ENCODE results near the gene DDX27. TPM values are rescaled to one million over a fixed set of nuclear protein-coding genes. Genes with fewer than 3 reads are reported as not detected.

Gene DDX27
- total and polyA plus RNA-seq, 2 of the 13 experiments (the other 11 are each of a cell fraction or from before 2014, with no cell fraction given): 42.6 to 72.8 TPM

DNA sequence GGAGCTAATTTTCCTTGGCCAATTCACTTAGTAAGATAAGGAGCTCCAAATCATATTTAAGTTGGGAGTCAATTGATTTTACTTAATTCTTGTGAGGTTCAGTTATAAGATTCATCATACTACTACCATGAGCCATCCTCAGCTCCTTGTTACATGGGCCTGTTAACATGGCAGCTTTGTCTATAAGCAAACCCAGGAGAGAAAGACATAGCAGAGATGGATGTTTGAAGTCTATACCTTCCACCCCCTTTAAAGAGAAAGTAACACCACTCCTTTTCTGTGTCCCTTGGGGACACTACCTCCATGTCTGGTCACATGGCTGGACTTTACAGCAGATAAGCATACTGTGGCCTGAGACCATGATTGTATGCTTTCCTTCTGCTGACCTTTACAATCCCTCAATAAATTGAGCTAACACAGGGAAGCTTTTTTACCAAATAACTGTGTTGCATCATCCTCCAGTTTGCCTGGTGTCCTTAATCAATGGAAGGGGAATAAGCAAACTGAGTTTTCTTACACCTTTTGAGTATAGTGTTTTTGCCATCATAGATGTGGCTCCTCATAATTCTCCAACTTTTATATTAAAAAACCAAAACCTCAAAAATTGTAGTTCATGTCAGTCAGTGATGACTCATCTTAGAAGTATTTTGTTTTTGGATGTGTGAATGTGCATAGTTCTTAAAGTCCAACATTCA, 68.5 kb downstream of the DDX27 start (continued):
- TF ChIP-seq IRX3 (CRISPR knock-in tag; IDR thresholded peaks at IDR 0.05; ENCODE audit: borderline replicate concordance, low read depth): no peak
- 0 out of 2 replicates have a peak, but pooled peaks have one; percentile 34 for TF ChIP-seq LCORL (IDR thresholded peaks at IDR 0.05)
- TF ChIP-seq LCORL (CRISPR knock-in tag; IDR thresholded peaks at IDR 0.05): 0 out of 2 replicates have a peak, but pooled peaks have one; percentile 25
- no peak for TF ChIP-seq NCOA1 (CRISPR knock-in tag; IDR thresholded peaks at IDR 0.05)
- TF ChIP-seq, protein P1, sequence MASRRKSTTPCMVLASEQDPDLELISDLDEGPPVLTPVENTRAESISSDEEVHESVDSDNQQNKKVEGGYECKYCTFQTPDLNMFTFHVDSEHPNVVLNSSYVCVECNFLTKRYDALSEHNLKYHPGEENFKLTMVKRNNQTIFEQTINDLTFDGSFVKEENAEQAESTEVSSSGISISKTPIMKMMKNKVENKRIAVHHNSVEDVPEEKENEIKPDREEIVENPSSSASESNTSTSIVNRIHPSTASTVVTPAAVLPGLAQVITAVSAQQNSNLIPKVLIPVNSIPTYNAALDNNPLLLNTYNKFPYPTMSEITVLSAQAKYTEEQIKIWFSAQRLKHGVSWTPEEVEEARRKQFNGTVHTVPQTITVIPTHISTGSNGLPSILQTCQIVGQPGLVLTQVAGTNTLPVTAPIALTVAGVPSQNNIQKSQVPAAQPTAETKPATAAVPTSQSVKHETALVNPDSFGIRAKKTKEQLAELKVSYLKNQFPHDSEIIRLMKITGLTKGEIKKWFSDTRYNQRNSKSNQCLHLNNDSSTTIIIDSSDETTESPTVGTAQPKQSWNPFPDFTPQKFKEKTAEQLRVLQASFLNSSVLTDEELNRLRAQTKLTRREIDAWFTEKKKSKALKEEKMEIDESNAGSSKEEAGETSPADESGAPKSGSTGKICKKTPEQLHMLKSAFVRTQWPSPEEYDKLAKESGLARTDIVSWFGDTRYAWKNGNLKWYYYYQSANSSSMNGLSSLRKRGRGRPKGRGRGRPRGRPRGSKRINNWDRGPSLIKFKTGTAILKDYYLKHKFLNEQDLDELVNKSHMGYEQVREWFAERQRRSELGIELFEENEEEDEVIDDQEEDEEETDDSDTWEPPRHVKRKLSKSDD (CRISPR knock-in tag; IDR thresholded peaks at IDR 0.05; ENCODE audit: low read depth): no peak
- TF ChIP-seq ZNF776 (CRISPR knock-in tag; IDR thresholded peaks at IDR 0.05): no peak
- TF ChIP-seq ZNF160 (CRISPR knock-in tag; IDR thresholded peaks at IDR 0.05): no peak
- TF ChIP-seq ZNF274 (CRISPR knock-in tag; IDR thresholded peaks at IDR 0.05): no peak
- TF ChIP-seq, protein P2, sequence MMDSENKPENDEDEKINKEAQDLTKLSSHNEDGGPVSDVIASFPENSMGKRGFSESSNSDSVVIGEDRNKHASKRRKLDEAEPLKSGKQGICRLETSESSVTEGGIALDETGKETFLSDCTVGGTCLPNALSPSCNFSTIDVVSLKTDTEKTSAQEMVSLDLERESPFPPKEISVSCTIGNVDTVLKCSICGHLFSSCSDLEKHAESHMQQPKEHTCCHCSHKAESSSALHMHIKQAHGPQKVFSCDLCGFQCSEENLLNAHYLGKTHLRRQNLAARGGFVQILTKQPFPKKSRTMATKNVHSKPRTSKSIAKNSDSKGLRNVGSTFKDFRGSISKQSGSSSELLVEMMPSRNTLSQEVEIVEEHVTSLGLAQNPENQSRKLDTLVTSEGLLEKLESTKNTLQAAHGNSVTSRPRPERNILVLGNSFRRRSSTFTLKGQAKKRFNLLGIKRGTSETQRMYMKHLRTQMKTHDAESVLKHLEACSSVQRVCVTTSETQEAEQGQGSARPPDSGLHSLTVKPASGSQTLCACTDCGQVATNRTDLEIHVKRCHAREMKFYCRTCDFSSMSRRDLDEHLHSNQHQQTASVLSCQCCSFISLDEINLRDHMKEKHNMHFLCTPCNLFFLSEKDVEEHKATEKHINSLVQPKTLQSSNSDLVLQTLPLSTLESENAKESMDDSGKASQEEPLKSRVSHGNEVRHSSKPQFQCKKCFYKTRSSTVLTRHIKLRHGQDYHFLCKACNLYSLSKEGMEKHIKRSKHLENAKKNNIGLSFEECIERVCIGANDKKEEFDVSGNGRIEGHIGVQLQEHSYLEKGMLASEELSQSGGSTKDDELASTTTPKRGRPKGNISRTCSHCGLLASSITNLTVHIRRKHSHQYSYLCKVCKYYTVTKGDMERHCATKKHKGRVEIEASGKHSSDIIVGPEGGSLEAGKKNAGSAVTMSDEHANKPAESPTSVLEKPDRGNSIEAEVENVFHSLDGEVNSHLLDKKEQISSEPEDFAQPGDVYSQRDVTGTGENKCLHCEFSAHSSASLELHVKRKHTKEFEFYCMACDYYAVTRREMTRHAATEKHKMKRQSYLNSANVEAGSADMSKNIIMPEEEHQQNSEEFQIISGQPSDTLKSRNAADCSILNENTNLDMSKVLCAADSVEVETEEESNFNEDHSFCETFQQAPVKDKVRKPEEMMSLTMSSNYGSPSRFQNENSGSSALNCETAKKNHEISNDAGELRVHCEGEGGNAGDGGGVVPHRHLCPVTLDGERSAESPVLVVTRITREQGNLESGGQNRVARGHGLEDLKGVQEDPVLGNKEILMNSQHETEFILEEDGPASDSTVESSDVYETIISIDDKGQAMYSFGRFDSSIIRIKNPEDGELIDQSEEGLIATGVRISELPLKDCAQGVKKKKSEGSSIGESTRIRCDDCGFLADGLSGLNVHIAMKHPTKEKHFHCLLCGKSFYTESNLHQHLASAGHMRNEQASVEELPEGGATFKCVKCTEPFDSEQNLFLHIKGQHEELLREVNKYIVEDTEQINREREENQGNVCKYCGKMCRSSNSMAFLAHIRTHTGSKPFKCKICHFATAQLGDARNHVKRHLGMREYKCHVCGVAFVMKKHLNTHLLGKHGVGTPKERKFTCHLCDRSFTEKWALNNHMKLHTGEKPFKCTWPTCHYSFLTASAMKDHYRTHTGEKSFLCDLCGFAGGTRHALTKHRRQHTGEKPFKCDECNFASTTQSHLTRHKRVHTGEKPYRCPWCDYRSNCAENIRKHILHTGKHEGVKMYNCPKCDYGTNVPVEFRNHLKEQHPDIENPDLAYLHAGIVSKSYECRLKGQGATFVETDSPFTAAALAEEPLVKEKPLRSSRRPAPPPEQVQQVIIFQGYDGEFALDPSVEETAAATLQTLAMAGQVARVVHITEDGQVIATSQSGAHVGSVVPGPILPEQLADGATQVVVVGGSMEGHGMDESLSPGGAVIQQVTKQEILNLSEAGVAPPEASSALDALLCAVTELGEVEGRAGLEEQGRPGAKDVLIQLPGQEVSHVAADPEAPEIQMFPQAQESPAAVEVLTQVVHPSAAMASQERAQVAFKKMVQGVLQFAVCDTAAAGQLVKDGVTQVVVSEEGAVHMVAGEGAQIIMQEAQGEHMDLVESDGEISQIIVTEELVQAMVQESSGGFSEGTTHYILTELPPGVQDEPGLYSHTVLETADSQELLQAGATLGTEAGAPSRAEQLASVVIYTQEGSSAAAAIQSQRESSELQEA (CRISPR knock-in tag; IDR thresholded peaks at IDR 0.05; ENCODE audit: not compliant biosample characterization): no peak
- TF ChIP-seq SCMH1 (CRISPR knock-in tag; IDR thresholded peaks at IDR 0.05; ENCODE audit: borderline replicate concordance): no peak
- peak; percentile 33; the same call in 1 of the 2 replicates for TF ChIP-seq NR2F6 (IDR thresholded peaks at IDR 0.05)
- TF ChIP-seq NR2F6 (CRISPR knock-in tag; IDR thresholded peaks at IDR 0.05): no peak
- TF ChIP-seq CREB1 (IDR thresholded peaks at IDR 0.05): peak; percentile 35; the same call in 1 of the 2 replicates
- TF ChIP-seq CREB1 (CRISPR knock-in tag; IDR thresholded peaks at IDR 0.05): no peak
- no peak for TF ChIP-seq ZNF670 (CRISPR knock-in tag; IDR thresholded peaks at IDR 0.05; ENCODE audit: borderline replicate concordance)
- TF ChIP-seq JUN (CRISPR knock-in tag; IDR thresholded peaks at IDR 0.05): peak; percentile 2; the same call in 1 of the 2 replicates
- TF ChIP-seq, protein P3, sequence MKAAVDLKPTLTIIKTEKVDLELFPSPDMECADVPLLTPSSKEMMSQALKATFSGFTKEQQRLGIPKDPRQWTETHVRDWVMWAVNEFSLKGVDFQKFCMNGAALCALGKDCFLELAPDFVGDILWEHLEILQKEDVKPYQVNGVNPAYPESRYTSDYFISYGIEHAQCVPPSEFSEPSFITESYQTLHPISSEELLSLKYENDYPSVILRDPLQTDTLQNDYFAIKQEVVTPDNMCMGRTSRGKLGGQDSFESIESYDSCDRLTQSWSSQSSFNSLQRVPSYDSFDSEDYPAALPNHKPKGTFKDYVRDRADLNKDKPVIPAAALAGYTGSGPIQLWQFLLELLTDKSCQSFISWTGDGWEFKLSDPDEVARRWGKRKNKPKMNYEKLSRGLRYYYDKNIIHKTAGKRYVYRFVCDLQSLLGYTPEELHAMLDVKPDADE (CRISPR knock-in tag; IDR thresholded peaks at IDR 0.05): no peak
- peak; percentile 77 for TF ChIP-seq AGO2 (optimal IDR thresholded peaks at IDR 0.05; ENCODE audit: low read depth, low read length)
- peak; percentile 55 for TF ChIP-seq ATF7 (IDR thresholded peaks at IDR 0.05)
- no peak for TF ChIP-seq ATF7 (CRISPR knock-in tag; IDR thresholded peaks at IDR 0.05)
